ENCODE data around the gene FA2H.
"Not testable (repeated sequence)": the region's sequence is repeated elsewhere in the genome, so short reads cannot be mapped to it uniquely, and the experiment has no call there.

FA2H gene, protein sequence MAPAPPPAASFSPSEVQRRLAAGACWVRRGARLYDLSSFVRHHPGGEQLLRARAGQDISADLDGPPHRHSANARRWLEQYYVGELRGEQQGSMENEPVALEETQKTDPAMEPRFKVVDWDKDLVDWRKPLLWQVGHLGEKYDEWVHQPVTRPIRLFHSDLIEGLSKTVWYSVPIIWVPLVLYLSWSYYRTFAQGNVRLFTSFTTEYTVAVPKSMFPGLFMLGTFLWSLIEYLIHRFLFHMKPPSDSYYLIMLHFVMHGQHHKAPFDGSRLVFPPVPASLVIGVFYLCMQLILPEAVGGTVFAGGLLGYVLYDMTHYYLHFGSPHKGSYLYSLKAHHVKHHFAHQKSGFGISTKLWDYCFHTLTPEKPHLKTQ
- 0 to 0.06 (median 0) reads per million in 9 experiments for total RNA-seq

DNA sequence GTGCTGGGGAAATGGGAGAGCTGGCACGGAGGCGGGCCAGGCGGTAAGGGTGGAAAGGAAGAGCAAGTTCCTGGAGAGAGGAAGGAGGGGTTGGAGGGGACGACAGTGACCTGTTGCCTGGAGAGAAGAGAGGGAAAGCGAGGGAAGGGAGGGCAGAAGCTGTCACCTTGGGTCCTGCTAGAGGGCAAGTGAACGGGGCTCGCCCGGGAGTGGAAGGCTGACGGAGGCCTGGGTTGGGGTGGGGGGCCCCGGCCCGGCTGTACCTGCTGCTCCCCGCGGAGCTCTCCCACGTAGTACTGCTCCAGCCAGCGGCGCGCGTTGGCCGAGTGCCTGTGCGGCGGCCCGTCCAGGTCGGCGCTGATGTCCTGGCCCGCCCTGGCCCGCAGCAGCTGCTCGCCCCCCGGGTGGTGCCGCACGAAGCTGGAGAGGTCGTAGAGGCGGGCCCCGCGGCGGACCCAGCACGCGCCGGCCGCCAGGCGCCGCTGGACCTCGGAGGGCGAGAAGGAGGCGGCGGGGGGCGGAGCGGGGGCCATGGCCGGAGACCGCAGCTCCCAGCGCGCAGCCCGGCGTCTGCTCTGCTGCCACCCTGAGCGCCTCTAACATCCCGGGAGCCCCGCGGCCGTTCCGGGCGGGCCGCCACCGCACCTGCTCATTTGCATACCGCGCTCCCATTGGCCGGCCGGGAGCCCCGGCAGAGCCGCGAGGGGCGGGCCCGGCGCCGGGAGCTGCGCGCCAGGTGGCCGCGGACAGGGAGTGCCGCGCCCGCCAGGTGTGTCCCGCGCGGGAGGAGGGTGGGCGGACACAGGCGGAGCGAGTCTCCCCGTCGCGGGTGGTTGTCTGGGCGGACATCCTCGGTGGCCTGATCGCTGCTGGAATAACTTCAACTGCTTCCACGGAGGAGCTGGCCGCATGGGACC lies at the start of gene FA2H:
Gene FA2H (minus strand): TSS at position 598 of the 917 bp plus-strand sequence. CDS start 65 bp downstream, at position 533.
- H3K27ac Mint-ChIP-seq = no peak within 1 kb of the TSS
- H3K36me3 Mint-ChIP-seq (ENCODE audit: insufficient read depth) = no peaks in the 10 kb centered on the region
- peaks cover 11 to 14% of the 10 kb centered on the region in 2 donors for H3K4me1 Mint-ChIP-seq (ENCODE audit: low read depth in 2 of 2)
- peak; percentile 94 for ATAC-seq (replicated peaks)
- H3K9me3 Mint-ChIP-seq = no peaks in the 10 kb centered on the region
- H3K4me3 Mint-ChIP-seq = peak within 1 kb of the TSS; percentile 81 to 82
- DNase-seq = peak; percentile 17 to 47 (median 42)
- H3K27me3 Mint-ChIP-seq = peaks cover 44 to 55% of the 10 kb centered on the region in 2 donors

DNA sequence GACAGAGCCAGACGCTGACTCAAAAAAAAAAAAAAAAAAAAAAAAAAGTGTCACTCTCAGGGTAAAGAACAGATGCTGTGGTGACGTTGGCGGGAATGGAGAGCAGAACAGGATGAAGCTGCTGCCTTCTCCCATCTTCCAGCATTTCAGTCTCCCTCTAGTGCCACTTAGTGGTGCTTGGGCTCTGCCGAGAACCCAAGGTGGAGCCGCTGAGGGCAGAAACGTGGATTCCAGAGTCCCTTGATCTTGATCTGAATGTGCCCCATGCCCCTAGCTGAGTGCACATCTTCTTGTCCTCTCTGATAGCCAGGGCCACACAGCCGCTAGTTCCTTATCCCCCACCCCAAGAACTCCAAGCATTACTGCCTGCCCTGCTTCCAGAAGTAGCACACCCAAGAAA lies 43.2 kb upstream of the FA2H start:
- Mint-ChIP-seq H3K27me3 (peaks cover 40 to 43% of the 10 kb centered on the region in 2 donors), H3K4me1 (ENCODE audit: low read depth in 2 of 2) (no peaks in the 10 kb centered on the region), H3K27ac (no peak overlapping the region), H3K9me3 (no peaks in the 10 kb centered on the region), H3K4me3 (no peak overlapping the region), H3K36me3 (ENCODE audit: insufficient read depth) (no peaks in the 10 kb centered on the region)
- DNase-seq = no peak
- ATAC-seq (replicated peaks) = no peak

DNA sequence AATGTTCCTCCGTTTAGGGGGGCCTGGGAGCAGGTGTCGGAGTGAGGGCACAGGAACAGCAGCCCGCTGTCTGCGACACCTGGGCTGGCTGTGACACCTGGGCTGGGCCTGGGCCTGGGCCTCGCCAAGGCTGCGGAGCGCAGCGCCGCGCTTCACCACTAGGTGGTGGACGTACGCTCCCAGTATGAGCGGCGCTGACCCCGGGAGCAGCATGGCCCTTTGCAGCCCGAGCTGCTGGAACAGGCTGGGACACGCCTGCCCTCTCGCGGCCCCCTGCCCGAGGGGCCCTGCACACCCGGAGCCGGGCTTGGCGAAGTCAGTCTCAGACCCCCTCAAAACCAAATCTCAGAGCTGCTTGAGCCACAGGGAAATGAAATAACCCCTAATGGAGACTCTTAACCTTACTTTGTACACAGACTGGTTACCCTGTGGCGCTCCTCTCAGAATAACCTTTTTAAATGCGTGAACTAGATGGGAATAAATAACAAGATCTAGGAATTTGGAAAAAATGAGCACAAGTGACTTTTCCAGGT lies 38.6 kb upstream of the FA2H start:
- Mint-ChIP-seq H3K36me3 (ENCODE audit: insufficient read depth) (no peaks in the 10 kb centered on the region), H3K9me3 (no peaks in the 10 kb centered on the region), H3K27ac (no peak overlapping the region), H3K4me3 (no peak overlapping the region), H3K4me1 (ENCODE audit: low read depth in 2 of 2) (no peaks in the 10 kb centered on the region), H3K27me3 (peaks cover 5 to 15% of the 10 kb centered on the region in 2 donors)
- ATAC-seq (replicated peaks) = peak; percentile 100
- peak; percentile 59 to 67 (median 60) for DNase-seq

DNA sequence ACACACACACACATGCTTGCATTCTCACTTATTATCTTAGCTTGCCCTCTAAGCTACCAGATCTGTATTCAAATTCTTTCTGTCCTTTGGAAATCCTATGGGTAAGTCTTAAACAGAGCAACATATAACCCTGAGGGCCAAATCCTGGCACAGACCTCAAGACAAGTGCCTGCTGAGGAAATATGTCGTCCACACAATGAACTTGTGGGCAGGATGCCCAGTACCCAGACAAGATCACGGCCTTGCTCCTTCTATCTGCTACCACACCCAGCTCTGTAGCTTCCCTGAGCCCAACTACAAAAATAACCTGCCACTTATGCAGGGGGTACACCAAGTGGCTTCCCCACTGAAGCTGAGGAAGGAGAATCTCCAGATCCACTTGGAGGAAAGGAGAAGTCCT lies 37.3 kb upstream of the FA2H start:
- Mint-ChIP-seq H3K4me3 (no peak overlapping the region), H3K4me1 (ENCODE audit: low read depth in 2 of 2) (no peaks in the 10 kb centered on the region), H3K27me3 (peaks cover 3 to 12% of the 10 kb centered on the region in 2 donors), H3K9me3 (no peaks in the 10 kb centered on the region), H3K36me3 (ENCODE audit: insufficient read depth) (no peaks in the 10 kb centered on the region), H3K27ac (no peak overlapping the region)
- ATAC-seq (replicated peaks) (no peak), DNase-seq (no peak)

DNA sequence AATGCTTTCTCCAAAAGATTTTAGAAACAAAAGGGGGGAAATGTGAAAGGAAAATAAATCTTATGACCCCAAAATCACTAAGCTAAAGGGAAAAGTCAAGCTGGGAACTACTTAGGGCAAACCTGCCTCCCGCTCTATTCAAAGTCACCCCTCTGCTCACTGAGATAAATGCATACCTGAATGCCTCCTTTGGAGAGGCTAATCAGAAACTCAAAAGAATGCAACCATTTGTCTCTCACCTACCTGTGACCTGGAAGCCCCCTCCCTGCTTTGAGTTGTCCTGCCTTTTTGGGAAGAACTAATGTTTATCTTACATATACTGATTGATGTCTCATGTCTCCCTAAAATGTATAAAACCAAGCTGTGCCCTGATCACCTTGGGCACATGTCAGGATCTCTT lies 36.6 kb upstream of the FA2H start:
- H3K27ac Mint-ChIP-seq; ATAC-seq (replicated peaks); DNase-seq; H3K9me3 Mint-ChIP-seq; H3K4me1 Mint-ChIP-seq (ENCODE audit: low read depth in 2 of 2); H3K36me3 Mint-ChIP-seq (ENCODE audit: insufficient read depth); H3K4me3 Mint-ChIP-seq: not testable (repeated sequence)
- H3K27me3 Mint-ChIP-seq = peaks cover 9 to 17% of the 10 kb centered on the region in 2 donors

DNA sequence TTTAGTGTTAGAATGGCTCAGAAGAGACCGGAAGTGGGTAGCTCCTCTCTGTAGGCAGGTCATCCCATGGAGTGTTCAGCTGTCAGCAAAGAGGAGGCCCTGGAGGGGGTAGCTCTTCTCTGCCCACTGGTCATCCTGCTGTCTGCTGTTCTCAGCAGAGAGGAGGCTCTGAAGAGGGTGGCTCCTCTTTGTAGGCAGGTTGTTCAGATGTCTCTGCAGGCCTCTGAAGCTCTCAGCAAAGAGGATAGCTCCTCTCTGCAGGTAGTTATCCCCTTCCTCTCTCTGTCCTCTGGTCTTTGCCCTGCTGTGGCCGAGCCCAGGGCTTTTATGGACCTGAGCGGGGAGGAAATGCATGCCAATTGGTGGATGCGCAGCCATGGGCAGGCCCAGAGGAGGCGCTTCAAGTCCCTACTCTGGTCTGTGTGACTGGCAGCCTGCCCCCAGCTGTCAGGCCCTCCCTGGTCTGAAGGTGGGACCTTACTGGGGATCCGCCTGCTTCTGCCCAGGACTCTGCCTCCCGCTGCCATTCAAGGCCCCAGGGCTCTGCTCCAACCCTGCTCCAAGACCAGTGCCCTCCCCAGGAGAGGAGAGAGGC lies 32.5 kb upstream of the FA2H start:
- no peaks in the 10 kb centered on the region for H3K4me1 Mint-ChIP-seq (ENCODE audit: low read depth in 2 of 2)
- no peak for DNase-seq
- H3K4me3 Mint-ChIP-seq = no peak overlapping the region
- no peak overlapping the region for H3K27ac Mint-ChIP-seq
- no peak for ATAC-seq (replicated peaks)
- no peaks in the 10 kb centered on the region for H3K36me3 Mint-ChIP-seq (ENCODE audit: insufficient read depth)
- H3K27me3 Mint-ChIP-seq = peaks cover 21 to 23% of the 10 kb centered on the region in 2 donors
- no peaks in the 10 kb centered on the region for H3K9me3 Mint-ChIP-seq

DNA sequence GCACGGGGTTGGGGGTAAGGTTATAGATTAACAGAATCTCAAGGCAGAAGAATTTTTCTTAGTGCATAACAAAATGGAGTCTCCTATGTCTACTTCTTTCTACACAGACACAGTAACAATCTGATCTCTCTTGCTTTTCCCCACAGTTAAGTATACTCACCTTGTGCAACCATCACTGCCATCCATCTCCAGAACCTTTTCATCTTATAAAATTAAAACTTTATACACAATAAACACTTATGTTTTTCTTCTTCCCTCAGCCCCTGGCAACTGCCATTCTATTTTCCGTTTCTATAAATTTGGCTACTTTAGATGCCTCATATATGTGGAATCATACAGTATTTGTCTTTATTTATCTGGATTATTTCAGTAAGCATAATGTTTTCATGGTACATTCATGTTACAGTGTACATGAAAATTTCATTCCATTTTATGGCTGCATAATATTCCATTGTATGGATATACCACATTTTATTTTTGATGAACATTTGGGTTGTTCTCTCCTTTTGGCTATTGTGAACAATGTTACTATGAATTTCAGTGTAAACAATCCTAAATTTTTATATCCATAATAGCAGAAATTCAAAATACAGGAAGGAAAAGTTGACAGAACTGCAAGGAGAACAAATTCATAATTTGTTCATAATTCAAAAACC lies 25.7 kb upstream of the FA2H start:
- no peaks in the 10 kb centered on the region for H3K4me1 Mint-ChIP-seq (ENCODE audit: low read depth in 2 of 2)
- no peaks in the 10 kb centered on the region for H3K9me3 Mint-ChIP-seq
- H3K4me3 Mint-ChIP-seq = no peak overlapping the region
- no peaks in the 10 kb centered on the region for H3K36me3 Mint-ChIP-seq (ENCODE audit: insufficient read depth)
- DNase-seq (no peak), ATAC-seq (replicated peaks) (no peak)
- peaks cover 41 to 53% of the 10 kb centered on the region in 2 donors for H3K27me3 Mint-ChIP-seq
- no peak overlapping the region for H3K27ac Mint-ChIP-seq

DNA sequence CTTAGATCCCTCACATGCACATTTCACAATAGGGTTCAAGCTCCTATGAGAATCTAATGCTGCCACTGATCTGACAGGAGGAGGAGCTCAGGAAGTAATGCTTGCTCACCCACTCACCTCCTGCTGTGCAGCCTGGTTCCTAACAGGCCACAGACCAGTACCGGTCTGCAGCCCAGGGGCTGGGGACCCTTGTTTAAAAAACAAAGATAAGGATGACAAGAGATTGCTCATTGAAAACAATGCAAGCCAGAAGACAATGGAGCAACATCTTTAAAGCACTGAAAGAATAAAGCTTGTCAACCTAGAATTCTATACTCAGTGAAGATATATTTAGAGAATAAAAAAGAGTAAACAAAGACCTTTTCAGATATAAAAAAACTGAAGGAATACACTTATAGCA lies 22.8 kb upstream of the FA2H start:
- Mint-ChIP-seq H3K27ac (no peak overlapping the region), H3K36me3 (ENCODE audit: insufficient read depth) (no peaks in the 10 kb centered on the region), H3K4me3 (no peak overlapping the region), H3K27me3 (peaks cover 50 to 64% of the 10 kb centered on the region in 2 donors), H3K9me3 (no peaks in the 10 kb centered on the region), H3K4me1 (ENCODE audit: low read depth in 2 of 2) (no peaks in the 10 kb centered on the region)
- DNase-seq (no peak), ATAC-seq (replicated peaks) (no peak)

DNA sequence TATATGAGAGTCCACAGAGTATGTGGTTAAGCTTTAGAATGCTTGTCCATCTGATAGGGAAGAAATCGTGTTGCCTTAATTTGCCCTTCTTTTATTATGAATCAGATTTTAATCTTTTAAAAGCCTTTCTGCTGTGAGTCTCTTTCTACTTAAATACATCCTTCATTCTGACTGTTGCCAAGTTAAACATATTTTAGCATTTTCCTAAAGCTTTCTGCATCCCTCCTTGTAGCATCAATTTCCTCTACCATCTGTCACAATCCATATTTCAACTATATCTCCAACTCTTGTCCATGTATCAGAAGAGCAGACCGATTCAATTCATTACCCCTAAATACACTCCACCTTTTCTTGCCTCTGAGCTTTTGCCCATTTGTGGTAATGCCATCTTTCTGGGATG lies 20.5 kb upstream of the FA2H start:
- DNase-seq (no peak), ATAC-seq (replicated peaks) (no peak)
- Mint-ChIP-seq H3K4me1 (ENCODE audit: low read depth in 2 of 2) (no peaks in the 10 kb centered on the region), H3K27me3 (peaks cover 42 to 54% of the 10 kb centered on the region in 2 donors), H3K4me3 (no peak overlapping the region), H3K9me3 (no peaks in the 10 kb centered on the region), H3K27ac (no peak overlapping the region), H3K36me3 (ENCODE audit: insufficient read depth) (no peaks in the 10 kb centered on the region)

DNA sequence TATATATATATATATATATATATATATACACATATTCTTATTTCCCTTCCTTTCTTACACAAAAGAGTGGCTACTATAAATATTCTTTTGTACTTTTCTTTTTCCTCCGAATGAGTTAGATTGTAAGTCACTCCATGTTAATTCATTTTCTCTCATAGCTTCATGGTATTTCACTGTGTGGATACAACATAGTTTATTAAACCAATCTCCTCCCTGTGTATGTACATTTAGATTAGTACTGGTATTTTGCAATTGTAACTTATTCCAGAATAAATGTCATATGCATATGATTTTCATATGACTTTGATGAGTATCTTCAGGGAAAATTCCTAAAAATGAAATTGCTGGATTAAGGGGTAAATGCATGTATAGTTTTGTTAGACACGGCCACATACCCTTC lies 20.0 kb upstream of the FA2H start:
- no peaks in the 10 kb centered on the region for H3K36me3 Mint-ChIP-seq (ENCODE audit: insufficient read depth)
- no peaks in the 10 kb centered on the region for H3K4me1 Mint-ChIP-seq (ENCODE audit: low read depth in 2 of 2)
- H3K9me3 Mint-ChIP-seq = no peaks in the 10 kb centered on the region
- no peak overlapping the region for H3K27ac Mint-ChIP-seq
- DNase-seq = no peak
- peaks cover 42 to 56% of the 10 kb centered on the region in 2 donors for H3K27me3 Mint-ChIP-seq
- H3K4me3 Mint-ChIP-seq = no peak overlapping the region
- ATAC-seq (replicated peaks) = no peak

DNA sequence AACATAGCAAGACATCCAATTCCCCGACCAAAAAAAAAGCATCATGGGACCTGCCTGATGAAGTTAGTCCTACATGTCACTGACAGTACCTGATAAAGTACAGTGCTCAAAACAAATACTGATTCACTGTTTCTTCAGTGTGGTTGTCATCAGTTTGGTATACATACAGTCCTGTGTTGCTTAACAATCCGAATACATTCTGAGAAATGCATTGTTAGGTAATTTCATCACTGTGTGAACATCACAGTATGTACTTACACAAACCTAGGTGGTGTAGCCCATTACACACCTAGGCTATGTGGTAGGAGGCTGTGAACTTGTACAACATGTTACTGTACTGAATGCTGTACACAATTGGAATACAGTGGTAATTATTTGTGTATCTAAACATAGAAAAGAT lies 19.0 kb upstream of the FA2H start:
- no peak for DNase-seq
- no peaks in the 10 kb centered on the region for H3K36me3 Mint-ChIP-seq (ENCODE audit: insufficient read depth)
- no peak overlapping the region for H3K4me3 Mint-ChIP-seq
- no peaks in the 10 kb centered on the region for H3K9me3 Mint-ChIP-seq
- H3K27ac Mint-ChIP-seq = no peak overlapping the region
- no peaks in the 10 kb centered on the region for H3K4me1 Mint-ChIP-seq (ENCODE audit: low read depth in 2 of 2)
- peaks cover 48 to 60% of the 10 kb centered on the region in 2 donors for H3K27me3 Mint-ChIP-seq
- no peak for ATAC-seq (replicated peaks)

DNA sequence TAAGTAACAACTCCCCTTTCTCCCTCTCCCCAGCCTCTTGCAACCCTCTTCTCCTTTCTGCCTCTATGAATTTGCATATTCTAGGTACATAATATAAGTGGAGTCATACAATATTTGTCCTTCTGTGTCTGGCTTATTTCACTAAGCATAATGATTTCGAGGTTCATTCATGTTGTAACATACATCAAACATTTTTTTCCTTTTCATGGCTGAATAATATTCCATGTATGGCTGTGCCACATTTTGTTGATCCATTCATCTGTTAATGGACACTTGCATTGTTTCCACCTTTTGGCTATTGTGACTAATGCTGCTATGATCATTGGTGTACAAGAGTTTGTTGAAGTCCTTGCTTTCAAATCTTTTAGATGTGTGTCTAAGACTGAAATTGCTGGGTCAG lies 17.6 kb upstream of the FA2H start:
- DNase-seq (no peak), ATAC-seq (replicated peaks) (no peak)
- Mint-ChIP-seq H3K36me3 (ENCODE audit: insufficient read depth) (no peaks in the 10 kb centered on the region), H3K4me3 (no peak overlapping the region), H3K27ac (no peak overlapping the region), H3K4me1 (ENCODE audit: low read depth in 2 of 2) (no peaks in the 10 kb centered on the region), H3K9me3 (no peaks in the 10 kb centered on the region), H3K27me3 (peaks cover 52 to 62% of the 10 kb centered on the region in 2 donors)

DNA sequence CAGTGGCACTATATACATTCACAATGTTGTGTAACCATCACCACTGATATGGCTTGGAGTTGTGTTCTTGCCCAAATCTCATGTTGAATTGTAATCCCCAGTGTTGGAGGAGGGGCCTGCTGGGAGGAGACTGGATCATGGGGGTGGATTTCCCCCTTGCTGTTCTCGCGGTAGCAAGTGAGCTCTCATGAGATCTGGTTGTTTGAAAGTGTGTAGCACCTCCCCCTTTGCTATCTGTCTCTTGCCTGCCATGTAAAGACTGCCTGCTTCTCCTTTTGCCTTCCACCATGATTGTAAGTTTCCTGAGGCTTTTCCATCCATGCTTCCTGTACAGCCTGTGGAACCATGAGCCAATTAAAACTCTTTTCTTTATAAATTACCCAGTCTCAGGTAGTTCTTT lies 17.1 kb upstream of the FA2H start:
- not testable (repeated sequence) for ATAC-seq (replicated peaks); H3K27ac Mint-ChIP-seq; H3K4me3 Mint-ChIP-seq; H3K9me3 Mint-ChIP-seq; DNase-seq; H3K36me3 Mint-ChIP-seq (ENCODE audit: insufficient read depth); H3K4me1 Mint-ChIP-seq (ENCODE audit: low read depth in 2 of 2)
- peaks cover 47 to 58% of the 10 kb centered on the region in 2 donors for H3K27me3 Mint-ChIP-seq
